ENCODE measurements around the gene PNPO.

Gene PNPO

GRCh38 chr17:47935961-47936360, 5.4 kb upstream of the PNPO start:
- Histone ChIP-seq H3K9me2 (replicated peaks; ENCODE audit: low read depth, low read length) (no peaks in the 10 kb centered on the region), H3K27me3 (ENCODE audit: insufficient read depth, low read length, poor library complexity, severe bottlenecking) (no peaks in the 10 kb centered on the region), H3K79me2 (ENCODE audit: insufficient read depth, low read length) (no peaks in the 10 kb centered on the region), H3K9ac (ENCODE audit: low read depth, low read length, poor library complexity, severe bottlenecking) (no peak overlapping the region), H3K4me2 (ENCODE audit: low read depth, low read length, poor library complexity, severe bottlenecking) (no peak overlapping the region), H3K4me1 (ENCODE audit: insufficient read depth, low read length, poor library complexity, severe bottlenecking) (peaks cover 9% of the 10 kb centered on the region), H3K36me3 (ENCODE audit: insufficient read depth, low read length) (no peaks in the 10 kb centered on the region), H3F3A (ENCODE audit: low read depth) (no peaks in the 10 kb centered on the region), H2AFZ (ENCODE audit: low read length) (no peak overlapping the region), H3K4me3 (ENCODE audit: low read length, poor library complexity, severe bottlenecking) (no peak overlapping the region), H4K20me1 (ENCODE audit: insufficient read depth, low read length, poor library complexity, severe bottlenecking) (no peaks in the 10 kb centered on the region), H3K9me3 (ENCODE audit: insufficient read depth, low read depth, low read length) (no peaks in the 10 kb centered on the region)
- no peak for TF ChIP-seq EZH2phosphoT487 (IDR thresholded peaks at IDR 0.05; ENCODE audit: borderline replicate concordance)
- no peak for TF ChIP-seq CTCF (conservative IDR thresholded peaks at IDR 0.05; ENCODE audit: low read length)

GRCh38 chr17:47937941-47938340, 3.4 kb upstream of the PNPO start:
- Histone ChIP-seq H4K20me1 (ENCODE audit: insufficient read depth, low read length, poor library complexity, severe bottlenecking) (no peaks in the 10 kb centered on the region), H3K36me3 (ENCODE audit: insufficient read depth, low read length) (no peaks in the 10 kb centered on the region), H3K79me2 (ENCODE audit: insufficient read depth, low read length) (peaks cover 12% of the 10 kb centered on the region), H3K9me2 (replicated peaks; ENCODE audit: low read depth, low read length) (no peaks in the 10 kb centered on the region), H3K4me1 (ENCODE audit: insufficient read depth, low read length, poor library complexity, severe bottlenecking) (peaks cover 17% of the 10 kb centered on the region), H3F3A (ENCODE audit: low read depth) (no peaks in the 10 kb centered on the region), H3K9ac (ENCODE audit: low read depth, low read length, poor library complexity, severe bottlenecking) (no peak overlapping the region), H3K4me2 (ENCODE audit: low read depth, low read length, poor library complexity, severe bottlenecking) (no peak overlapping the region), H3K9me3 (ENCODE audit: insufficient read depth, low read depth, low read length) (no peaks in the 10 kb centered on the region), H3K4me3 (ENCODE audit: low read length, poor library complexity, severe bottlenecking) (no peak overlapping the region), H2AFZ (ENCODE audit: low read length) (no peak overlapping the region), H3K27me3 (ENCODE audit: insufficient read depth, low read length, poor library complexity, severe bottlenecking) (no peaks in the 10 kb centered on the region)
- no peak for TF ChIP-seq EZH2phosphoT487 (IDR thresholded peaks at IDR 0.05; ENCODE audit: borderline replicate concordance)
- TF ChIP-seq CTCF (conservative IDR thresholded peaks at IDR 0.05; ENCODE audit: low read length): no peak

- H3K36me3 ChIP-seq (ENCODE audit: insufficient read depth, low read length): no peaks in the 10 kb centered on the region
- H2AFZ ChIP-seq (ENCODE audit: low read length): peak overlapping the region; percentile 82
- no peaks in the 10 kb centered on the region for H3F3A ChIP-seq (ENCODE audit: low read depth)
- H3K9ac ChIP-seq (ENCODE audit: low read depth, low read length, poor library complexity, severe bottlenecking): peak overlapping the region; percentile 75
- H3K9me2 ChIP-seq (replicated peaks; ENCODE audit: low read depth, low read length): no peaks in the 10 kb centered on the region
- no peak for TF ChIP-seq CTCF (conservative IDR thresholded peaks at IDR 0.05; ENCODE audit: low read length)
- no peak for TF ChIP-seq EZH2phosphoT487 (IDR thresholded peaks at IDR 0.05; ENCODE audit: borderline replicate concordance)
- H3K4me3 ChIP-seq (ENCODE audit: low read length, poor library complexity, severe bottlenecking): peak overlapping the region; percentile 80
- no peaks in the 10 kb centered on the region for H3K9me3 ChIP-seq (ENCODE audit: insufficient read depth, low read depth, low read length)
- peaks cover 18% of the 10 kb centered on the region for H3K4me1 ChIP-seq (ENCODE audit: insufficient read depth, low read length, poor library complexity, severe bottlenecking)
- H4K20me1 ChIP-seq (ENCODE audit: insufficient read depth, low read length, poor library complexity, severe bottlenecking): no peaks in the 10 kb centered on the region
- no peaks in the 10 kb centered on the region for H3K27me3 ChIP-seq (ENCODE audit: insufficient read depth, low read length, poor library complexity, severe bottlenecking)
- peaks cover 12% of the 10 kb centered on the region for H3K79me2 ChIP-seq (ENCODE audit: insufficient read depth, low read length)
- H3K4me2 ChIP-seq (ENCODE audit: low read depth, low read length, poor library complexity, severe bottlenecking): peak overlapping the region; percentile 86
Measured at GRCh38 chr17:47942096-47942510, 732 bp downstream of the PNPO start.

Measured in Loucy (cell line).